ENCODE data around the gene NES. TPM values are rescaled to one million over a fixed set of nuclear protein-coding genes. Genes with fewer than 3 reads are reported as not detected.

The NES gene
- total RNA-seq, 1 donor from 2014 or later = 56.8 TPM

DNA sequence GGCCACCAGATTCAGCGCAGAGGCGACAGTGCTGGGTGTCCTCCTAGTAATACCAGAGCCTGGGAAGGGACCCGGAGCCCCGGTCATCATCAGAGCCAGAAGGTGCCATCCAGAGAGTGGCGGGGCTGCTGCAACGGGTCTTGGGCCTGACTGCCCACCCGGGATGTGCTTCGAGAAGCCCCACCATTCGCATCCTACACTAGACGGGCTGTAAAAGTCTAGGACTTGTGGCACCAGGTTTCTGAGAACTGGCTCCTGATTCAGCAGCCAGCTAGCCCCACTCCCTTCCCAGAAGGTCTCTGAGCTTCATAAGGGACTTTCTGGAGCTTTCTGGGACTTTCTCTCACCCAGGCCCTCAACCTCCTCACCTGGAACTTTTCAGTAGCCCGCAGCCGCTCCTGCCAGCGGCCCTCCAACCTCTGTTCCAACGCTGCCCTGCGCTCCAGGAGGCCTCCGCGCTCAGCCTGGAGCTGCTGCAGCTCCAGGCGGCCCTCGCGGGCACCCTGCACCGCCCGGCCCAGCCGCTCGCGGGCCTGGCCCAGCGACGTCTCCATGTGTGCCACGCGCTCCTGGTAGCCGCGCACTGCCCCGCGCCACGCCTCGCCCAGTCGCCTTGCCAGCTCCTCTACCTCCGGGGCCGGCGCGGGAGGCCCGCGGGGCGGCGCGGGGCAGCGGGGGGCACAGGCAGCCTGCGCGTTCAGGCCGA is 940 bp downstream of the NES start:
- Mint-ChIP-seq H3K36me3 (peaks cover 22% of the 10 kb centered on the region), H3K27ac (no peak overlapping the region), H3K4me3 (peak overlapping the region; percentile 67), H3K4me1 (peaks cover 40% of the 10 kb centered on the region), H3K9me3 (no peaks in the 10 kb centered on the region), H3K27me3 (ENCODE audit: low read depth) (peaks cover 25% of the 10 kb centered on the region)
- DNase-seq (ENCODE audit: low spot score in 2 of 2, unreplicated experiment in 2 of 2) = no peak
- TF ChIP-seq, protein P1, sequence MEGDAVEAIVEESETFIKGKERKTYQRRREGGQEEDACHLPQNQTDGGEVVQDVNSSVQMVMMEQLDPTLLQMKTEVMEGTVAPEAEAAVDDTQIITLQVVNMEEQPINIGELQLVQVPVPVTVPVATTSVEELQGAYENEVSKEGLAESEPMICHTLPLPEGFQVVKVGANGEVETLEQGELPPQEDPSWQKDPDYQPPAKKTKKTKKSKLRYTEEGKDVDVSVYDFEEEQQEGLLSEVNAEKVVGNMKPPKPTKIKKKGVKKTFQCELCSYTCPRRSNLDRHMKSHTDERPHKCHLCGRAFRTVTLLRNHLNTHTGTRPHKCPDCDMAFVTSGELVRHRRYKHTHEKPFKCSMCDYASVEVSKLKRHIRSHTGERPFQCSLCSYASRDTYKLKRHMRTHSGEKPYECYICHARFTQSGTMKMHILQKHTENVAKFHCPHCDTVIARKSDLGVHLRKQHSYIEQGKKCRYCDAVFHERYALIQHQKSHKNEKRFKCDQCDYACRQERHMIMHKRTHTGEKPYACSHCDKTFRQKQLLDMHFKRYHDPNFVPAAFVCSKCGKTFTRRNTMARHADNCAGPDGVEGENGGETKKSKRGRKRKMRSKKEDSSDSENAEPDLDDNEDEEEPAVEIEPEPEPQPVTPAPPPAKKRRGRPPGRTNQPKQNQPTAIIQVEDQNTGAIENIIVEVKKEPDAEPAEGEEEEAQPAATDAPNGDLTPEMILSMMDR (IDR thresholded peaks at IDR 0.05; ENCODE audit: unreplicated experiment) = no peak

DNA sequence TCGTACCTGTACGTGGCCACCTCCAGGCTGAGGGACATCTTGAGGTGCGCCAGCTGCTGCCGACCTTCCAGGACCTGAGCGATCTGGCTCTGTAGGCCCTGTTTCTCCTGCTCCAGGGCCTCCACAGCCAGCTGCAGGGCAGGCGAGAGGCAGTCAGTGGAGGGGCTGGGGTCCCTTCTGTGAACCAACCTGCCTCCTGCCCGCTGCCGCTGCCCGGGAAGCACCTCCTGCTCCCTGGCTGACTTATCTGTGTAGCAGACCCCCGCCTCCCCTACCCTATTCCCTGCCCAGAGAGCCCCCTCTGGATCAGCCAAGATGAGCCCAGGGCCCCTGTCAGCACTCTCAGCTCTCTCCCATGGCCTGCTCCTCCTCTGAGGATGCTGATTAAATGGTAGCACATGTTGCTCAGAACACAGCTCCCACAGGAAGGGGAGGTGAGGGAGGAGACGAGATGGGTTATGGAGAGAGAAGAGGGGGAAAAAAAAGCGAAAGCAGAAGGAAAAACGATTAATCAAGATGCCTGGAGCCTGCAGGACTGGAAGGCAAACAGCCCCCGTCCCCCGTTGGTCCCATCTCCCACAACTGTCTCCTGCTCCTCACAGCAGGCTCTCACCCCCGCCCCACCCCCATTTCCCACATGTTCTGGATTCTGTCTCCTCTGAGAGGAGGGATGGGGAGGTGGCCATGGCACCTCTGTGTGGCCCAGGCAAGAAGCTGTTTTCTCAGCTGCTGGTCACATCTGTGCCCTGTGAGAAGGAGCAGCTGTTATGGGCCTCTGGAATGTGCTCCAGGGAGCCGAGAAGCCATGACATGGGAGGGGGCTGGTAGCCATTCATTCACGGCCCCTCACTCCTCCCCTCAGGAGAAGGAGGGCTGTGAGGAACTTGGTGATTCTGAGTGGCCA is 1.7 kb downstream of the NES start:
- H3K27me3 Mint-ChIP-seq (ENCODE audit: low read depth) = peaks cover 24% of the 10 kb centered on the region
- H3K4me3 Mint-ChIP-seq = peak overlapping the region; percentile 67
- peaks cover 43% of the 10 kb centered on the region for H3K4me1 Mint-ChIP-seq
- H3K9me3 Mint-ChIP-seq = no peaks in the 10 kb centered on the region
- H3K27ac Mint-ChIP-seq = peak overlapping the region; percentile 56
- TF ChIP-seq, protein P1 (IDR thresholded peaks at IDR 0.05; ENCODE audit: unreplicated experiment) = no peak
- peaks cover 25% of the 10 kb centered on the region for H3K36me3 Mint-ChIP-seq
- DNase-seq (ENCODE audit: low spot score in 2 of 2, unreplicated experiment in 2 of 2) = no peak

DNA sequence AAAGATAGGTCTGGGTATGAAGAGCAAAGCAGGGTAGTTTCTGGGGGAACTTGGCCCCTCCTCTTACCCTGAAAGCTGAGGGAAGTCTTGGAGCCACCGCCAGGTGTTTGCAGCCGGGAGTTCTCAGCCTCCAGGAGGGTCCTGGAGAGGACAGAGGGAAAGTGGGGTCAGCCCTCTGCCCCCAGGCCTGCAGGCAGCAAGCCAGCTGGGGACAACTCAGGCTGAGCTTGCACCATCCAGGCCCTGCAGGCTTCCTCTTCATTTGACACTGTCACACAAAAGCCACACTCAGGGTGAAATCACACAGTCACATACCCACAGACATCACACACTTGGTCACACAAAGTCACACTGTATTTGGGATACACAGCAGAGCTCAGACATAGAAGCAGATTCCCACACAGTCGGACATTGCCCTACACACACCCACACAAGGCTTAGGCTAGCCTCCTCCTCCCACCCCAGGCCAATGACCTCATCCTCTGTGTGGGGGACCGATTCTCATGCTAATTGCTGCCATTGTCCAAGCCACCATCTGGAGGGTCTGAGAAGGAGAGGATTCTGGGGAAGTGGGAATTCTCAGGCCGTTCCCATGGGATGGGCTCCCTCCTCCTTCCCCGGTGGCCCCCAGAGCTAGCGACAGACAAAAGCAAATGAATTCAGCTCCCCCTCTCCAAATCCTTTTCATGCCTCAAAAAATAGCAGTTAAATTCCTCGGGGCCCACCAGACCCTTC is 3.7 kb downstream of the NES start:
- H3K4me3 Mint-ChIP-seq = no peak overlapping the region
- H3K36me3 Mint-ChIP-seq = peaks cover 25% of the 10 kb centered on the region
- H3K27me3 Mint-ChIP-seq (ENCODE audit: low read depth) = peaks cover 12% of the 10 kb centered on the region
- H3K4me1 Mint-ChIP-seq = peaks cover 57% of the 10 kb centered on the region
- H3K9me3 Mint-ChIP-seq = no peaks in the 10 kb centered on the region
- no peak overlapping the region for H3K27ac Mint-ChIP-seq
- no peak for DNase-seq (ENCODE audit: low spot score in 2 of 2, unreplicated experiment in 2 of 2)
- TF ChIP-seq, protein P1 (IDR thresholded peaks at IDR 0.05; ENCODE audit: unreplicated experiment) = no peak

DNA sequence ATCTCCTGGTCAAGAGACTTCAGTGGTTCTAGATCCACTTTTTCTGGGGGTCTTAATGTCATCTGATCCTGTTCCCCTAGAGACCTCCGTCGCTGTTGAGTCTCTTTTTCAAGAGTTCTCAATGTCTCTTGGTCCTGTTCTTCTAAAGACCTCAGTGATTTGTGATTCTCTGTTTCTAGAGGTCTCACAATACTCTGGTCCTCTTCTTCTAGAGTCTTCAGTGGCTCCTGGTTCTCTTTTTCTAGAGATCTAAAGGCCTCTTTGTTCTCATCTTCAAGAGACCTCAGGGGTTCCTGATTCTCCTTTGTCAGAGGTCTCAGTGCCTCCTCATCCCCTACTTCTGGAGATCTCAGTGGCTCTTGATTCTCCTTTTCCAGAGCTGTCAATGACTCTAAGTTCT is 5.4 kb downstream of the NES start:
- no peaks in the 10 kb centered on the region for H3K27me3 Mint-ChIP-seq (ENCODE audit: low read depth)
- H3K4me3 Mint-ChIP-seq = no peak overlapping the region

DNA sequence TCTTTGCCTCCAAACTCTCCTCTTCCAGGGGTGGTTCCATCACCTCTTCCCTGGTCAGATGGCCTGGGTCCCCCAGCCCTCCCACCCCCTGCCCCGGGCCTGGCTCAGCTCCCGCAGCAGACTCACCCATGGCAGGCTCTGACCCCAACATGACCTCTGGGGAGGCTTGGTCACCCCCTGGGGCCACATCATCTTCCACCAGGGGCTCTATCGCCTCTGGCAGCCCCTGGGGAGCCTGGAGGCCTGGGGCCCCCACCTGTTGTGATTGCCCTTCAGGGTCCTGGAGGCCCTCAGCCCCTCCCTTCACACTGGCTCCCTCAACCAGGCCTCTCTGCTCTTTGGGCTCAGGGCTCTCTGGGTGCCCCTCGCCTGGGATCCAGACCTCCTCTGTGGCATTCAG is 6.4 kb downstream of the NES start:
- Mint-ChIP-seq H3K9me3 (no peaks in the 10 kb centered on the region), H3K27me3 (ENCODE audit: low read depth) (no peaks in the 10 kb centered on the region), H3K4me3 (no peak overlapping the region), H3K4me1 (peaks cover 61% of the 10 kb centered on the region), H3K36me3 (peaks cover 25% of the 10 kb centered on the region), H3K27ac (no peak overlapping the region)
- DNase-seq (ENCODE audit: low spot score in 2 of 2, unreplicated experiment in 2 of 2) = no peak
- TF ChIP-seq, protein P1 (IDR thresholded peaks at IDR 0.05; ENCODE audit: unreplicated experiment) = no peak

More for the DNA sequence above, 5.4 kb downstream of the NES start:
- TF ChIP-seq, protein P1 (IDR thresholded peaks at IDR 0.05; ENCODE audit: unreplicated experiment) = no peak
- no peaks in the 10 kb centered on the region for H3K9me3 Mint-ChIP-seq
- H3K4me1 Mint-ChIP-seq = peaks cover 60% of the 10 kb centered on the region
- DNase-seq (ENCODE audit: low spot score in 2 of 2, unreplicated experiment in 2 of 2) = no peak
- no peak overlapping the region for H3K27ac Mint-ChIP-seq
- H3K36me3 Mint-ChIP-seq = peaks cover 25% of the 10 kb centered on the region

Data from mesothelial cell of epicardium (in vitro differentiated cells).